Effector memory CD4-positive, alpha-beta T cell (primary cell): ENCODE results near the gene BHLHA9.
"Not testable (repeated sequence)": the region's sequence is repeated elsewhere in the genome, so short reads cannot be mapped to it uniquely, and the experiment has no call there.

Source experiments
- DNase-seq, 3 donors: peaks; one replicate each; pipeline ENCODE4 v3.0.0-alpha.2; 2020
- H3K27ac ChIP-seq: 2 replicates; pipeline ENCODE4 v1.7.0; 2013; ENCODE audit warnings: mild to moderate bottlenecking, low read length, moderate library complexity; ENCODE audit not compliant: insufficient read depth, poor library complexity, severe bottlenecking
- H3K27me3 ChIP-seq: replicated peaks from 2 replicates; pipeline ENCODE4 v1.7.0; 2013; ENCODE audit warnings: mild to moderate bottlenecking, low read length; ENCODE audit not compliant: insufficient read depth, control insufficient read depth, poor library complexity, severe bottlenecking
- H3K36me3 ChIP-seq: 2 replicates; pipeline ENCODE4 v1.7.0; 2013; ENCODE audit warnings: mild to moderate bottlenecking, low read length, moderate library complexity; ENCODE audit not compliant: control insufficient read depth, insufficient read depth
- H3K4me1 ChIP-seq: 2 replicates; pipeline ENCODE4 v1.7.0; 2013; ENCODE audit warnings: low read length, mild to moderate bottlenecking; ENCODE audit not compliant: control insufficient read depth, insufficient read depth, poor library complexity, severe bottlenecking
- H3K4me3 ChIP-seq: 2 replicates; pipeline ENCODE4 v1.7.0; 2013; ENCODE audit warnings: low read length, low read depth, mild to moderate bottlenecking; ENCODE audit not compliant: insufficient read depth, poor library complexity, severe bottlenecking
- H3K9me3 ChIP-seq: 2 replicates; pipeline ENCODE4 v1.7.0; 2013; ENCODE audit warnings: mild to moderate bottlenecking, low read length, moderate library complexity; ENCODE audit not compliant: control insufficient read depth

The BHLHA9 gene

GRCh38 chr17:1229349-1229899 lies 40.8 kb upstream of the BHLHA9 start:
- H3K27me3 ChIP-seq, result peaks cover 32% of the 10 kb centered on the region
- H3K36me3 ChIP-seq, result no peaks in the 10 kb centered on the region
- H3K4me1 ChIP-seq, result peaks cover 17% of the 10 kb centered on the region
- H3K4me3 ChIP-seq, result peak overlapping the region; percentile 65
- peak; percentile 14 to 17 (median 15) for DNase-seq
- no peaks in the 10 kb centered on the region for H3K9me3 ChIP-seq
- H3K27ac ChIP-seq, result no peak overlapping the region

- no peak overlapping the region for H3K27ac ChIP-seq
- peaks cover 17% of the 10 kb centered on the region for H3K4me1 ChIP-seq
- no peaks in the 10 kb centered on the region for H3K36me3 ChIP-seq
- H3K4me3 ChIP-seq, result peak overlapping the region; percentile 65
- no peak for DNase-seq
- H3K27me3 ChIP-seq, result peaks cover 32% of the 10 kb centered on the region
- no peaks in the 10 kb centered on the region for H3K9me3 ChIP-seq
These were observed 40.2 kb upstream of the BHLHA9 start for GRCh38 chr17:1229900-1230501.

DNA sequence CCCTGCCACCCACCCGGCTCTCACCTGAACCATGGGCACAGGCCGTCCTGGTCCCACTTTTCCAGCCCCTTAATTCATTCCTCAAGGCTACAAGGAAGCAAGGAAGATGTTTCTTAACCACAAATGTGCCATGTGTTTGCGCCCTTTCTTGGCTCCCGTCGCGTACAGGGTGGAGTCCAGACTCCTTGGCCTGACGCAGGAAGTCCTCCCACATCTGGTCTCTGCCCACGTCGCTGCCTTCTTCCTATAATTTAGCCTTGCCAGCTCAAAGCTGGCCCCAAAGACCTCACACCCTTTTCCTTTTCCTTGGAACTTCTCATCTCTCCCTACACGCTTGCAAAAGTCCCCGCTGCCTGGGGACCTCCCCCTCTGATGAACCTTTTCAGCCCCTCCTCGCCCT lies 38.8 kb upstream of the BHLHA9 start:
- DNase-seq, result no peak
- peaks cover 32% of the 10 kb centered on the region for H3K27me3 ChIP-seq

DNA sequence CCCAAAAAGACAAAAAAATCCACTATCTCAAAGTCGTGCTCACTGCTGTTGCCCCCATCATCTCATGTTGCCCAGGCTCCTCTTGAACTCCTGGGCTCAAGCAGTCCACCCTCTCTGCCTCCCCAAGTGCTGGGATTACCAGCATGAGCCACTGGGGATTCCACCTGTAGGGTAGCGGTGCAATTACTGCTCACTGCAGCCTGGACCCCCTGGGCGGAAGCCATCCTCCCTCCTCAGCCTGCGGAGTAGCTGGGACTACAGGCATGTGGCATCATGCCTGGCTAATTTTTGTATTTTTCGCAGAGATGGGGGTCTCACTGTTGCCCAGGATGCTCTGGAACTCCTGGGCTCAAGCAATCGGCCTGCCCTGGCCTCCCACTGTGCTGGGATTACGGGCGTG lies 37.9 kb upstream of the BHLHA9 start:
- Histone ChIP-seq H3K4me3 (no peak overlapping the region), H3K4me1 (peaks cover 17% of the 10 kb centered on the region), H3K9me3 (no peaks in the 10 kb centered on the region), H3K27ac (no peak overlapping the region), H3K36me3 (no peaks in the 10 kb centered on the region), H3K27me3 (peaks cover 32% of the 10 kb centered on the region)
- no peak for DNase-seq

More for the DNA sequence above, 38.8 kb upstream of the BHLHA9 start:
- H3K9me3 ChIP-seq, result no peaks in the 10 kb centered on the region
- peaks cover 17% of the 10 kb centered on the region for H3K4me1 ChIP-seq
- H3K36me3 ChIP-seq, result no peaks in the 10 kb centered on the region
- H3K4me3 ChIP-seq, result no peak overlapping the region
- H3K27ac ChIP-seq, result no peak overlapping the region

GRCh38 chr17:1232786-1233185 lies 37.5 kb upstream of the BHLHA9 start:
- H3K27ac ChIP-seq, result no peak overlapping the region
- H3K4me1 ChIP-seq, result peaks cover 17% of the 10 kb centered on the region
- no peak overlapping the region for H3K4me3 ChIP-seq
- H3K9me3 ChIP-seq, result no peaks in the 10 kb centered on the region
- peaks cover 27% of the 10 kb centered on the region for H3K27me3 ChIP-seq
- DNase-seq, result no peak
- no peaks in the 10 kb centered on the region for H3K36me3 ChIP-seq

DNA sequence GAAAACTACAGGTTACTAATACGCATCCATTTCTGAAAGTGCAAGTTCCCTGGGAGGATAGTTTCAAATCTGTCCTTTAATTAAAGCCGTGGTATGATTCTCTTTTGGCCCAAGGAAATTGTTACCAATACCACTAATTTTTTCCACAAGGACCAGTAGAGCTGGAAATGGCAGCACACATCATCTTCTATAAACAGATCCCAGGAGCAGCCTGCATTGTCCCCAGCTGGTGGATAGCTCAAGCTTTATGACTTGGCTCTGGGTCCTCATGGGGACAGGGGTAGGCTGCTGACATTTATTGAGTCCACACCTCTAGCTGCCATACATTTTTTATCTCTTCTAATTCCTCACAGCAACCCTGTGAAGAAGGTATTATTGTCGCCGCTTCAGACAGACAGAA lies 35.8 kb upstream of the BHLHA9 start:
- peaks cover 9% of the 10 kb centered on the region for H3K4me1 ChIP-seq
- no peak overlapping the region for H3K27ac ChIP-seq
- DNase-seq, result no peak
- H3K4me3 ChIP-seq, result no peak overlapping the region
- no peaks in the 10 kb centered on the region for H3K9me3 ChIP-seq
- peaks cover 19% of the 10 kb centered on the region for H3K27me3 ChIP-seq
- no peaks in the 10 kb centered on the region for H3K36me3 ChIP-seq

DNA sequence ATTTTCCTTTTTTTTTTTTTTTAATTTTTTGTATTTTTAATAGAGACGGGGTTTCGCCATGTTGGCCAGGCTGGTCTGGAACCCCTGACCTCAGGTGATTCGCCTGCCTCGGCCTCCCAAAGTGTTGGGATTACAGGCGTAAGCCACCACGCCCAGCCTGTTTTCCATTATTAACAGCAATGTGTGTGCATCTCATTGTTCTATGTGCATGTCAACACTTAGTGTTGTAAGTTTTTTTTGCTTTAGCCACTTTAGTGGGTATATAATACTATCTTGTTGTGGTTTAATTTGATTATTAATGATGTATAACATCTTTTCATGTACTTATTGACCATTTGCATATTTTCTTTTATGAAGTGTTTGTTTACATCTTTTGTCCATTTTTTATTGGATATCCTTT lies 32.8 kb upstream of the BHLHA9 start:
- peaks cover 3% of the 10 kb centered on the region for H3K27me3 ChIP-seq
- no peak overlapping the region for H3K27ac ChIP-seq
- no peak overlapping the region for H3K4me3 ChIP-seq
- no peak for DNase-seq
- H3K36me3 ChIP-seq, result no peaks in the 10 kb centered on the region
- peaks cover 3% of the 10 kb centered on the region for H3K4me1 ChIP-seq
- no peaks in the 10 kb centered on the region for H3K9me3 ChIP-seq

DNA sequence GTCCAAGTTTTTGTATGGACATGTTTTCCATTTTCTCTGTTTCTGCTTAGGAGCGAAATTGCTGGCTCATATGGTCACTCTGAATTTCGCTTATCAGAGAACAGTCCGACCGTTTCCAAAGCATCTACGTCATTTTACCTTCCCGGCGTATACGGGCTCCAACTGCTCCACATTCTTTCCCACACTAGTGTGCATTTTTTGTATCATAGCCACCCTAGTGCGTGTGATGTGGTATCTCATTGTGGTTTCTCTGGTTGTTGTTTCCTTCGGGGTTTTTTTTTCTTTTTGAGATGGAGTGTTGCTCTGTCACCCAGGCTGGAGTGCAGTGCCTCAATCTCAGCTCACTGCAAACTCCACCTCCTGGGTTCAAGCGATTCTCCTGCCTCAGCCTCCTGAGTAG lies 31.0 kb upstream of the BHLHA9 start:
- no peak for DNase-seq
- Histone ChIP-seq H3K9me3 (no peaks in the 10 kb centered on the region), H3K4me3 (no peak overlapping the region), H3K4me1 (peaks cover 3% of the 10 kb centered on the region), H3K27ac (no peak overlapping the region), H3K36me3 (no peaks in the 10 kb centered on the region), H3K27me3 (peaks cover under 1% of the 10 kb centered on the region)

- not testable (repeated sequence) for H3K27me3 ChIP-seq, H3K9me3 ChIP-seq, H3K4me3 ChIP-seq
These were observed 29.8 kb upstream of the BHLHA9 start for GRCh38 chr17:1240426-1240825.

GRCh38 chr17:1241929-1242328 lies 28.3 kb upstream of the BHLHA9 start:
- DNase-seq, result no peak
- no peak overlapping the region for H3K27ac ChIP-seq
- no peaks in the 10 kb centered on the region for H3K27me3 ChIP-seq
- no peaks in the 10 kb centered on the region for H3K9me3 ChIP-seq
- H3K4me1 ChIP-seq, result peaks cover 3% of the 10 kb centered on the region
- no peak overlapping the region for H3K4me3 ChIP-seq
- H3K36me3 ChIP-seq, result no peaks in the 10 kb centered on the region

More at GRCh38 chr17:1240426-1240825, 29.8 kb upstream of the BHLHA9 start:
- not testable (repeated sequence) for DNase-seq, H3K4me1 ChIP-seq, H3K27ac ChIP-seq, H3K36me3 ChIP-seq
